Tibial artery (tissue), 4 donors: ENCODE measurements around the gene IQCE.

ENCODE experiments used
- DNase-seq, 2 donors: peaks; one replicate each; pipeline ENCODE4 v3.0.0-alpha.2; 2019
- H3K27ac ChIP-seq, 2 donors: fragments of 200-600 bp; sonication (generic) in 1 of 2; 1 replicate in 1 of 2; 2 replicates in 1 of 2; pipeline ENCODE4 v1.5.1; 2018 to 2019; ENCODE audit warnings: mild to moderate bottlenecking in 1 of 2
- H3K27me3 ChIP-seq, 2 donors: fragments of 200-600 bp; sonication (generic) in 1 of 2; one replicate each; pipeline versions ENCODE4 v1.5.1 to v1.6.0; 2016 to 2019
- H3K36me3 ChIP-seq, 3 donors: fragments of 200-600 bp; sonication (generic) in 2 of 3; one replicate each; pipeline ENCODE4 v1.5.1; 2016 to 2019; ENCODE audit warnings: mild to moderate bottlenecking in 2 of 3
- H3K4me1 ChIP-seq, 4 donors: fragments of 200-600 bp; sonication (generic) in 2 of 4; 1 replicate in 3 of 4; 2 replicates in 1 of 4; pipeline ENCODE4 v1.5.1; 2016 to 2019
- H3K4me3 ChIP-seq, 2 donors: fragments of 200-600 bp; sonication (generic) in 1 of 2; 1 replicate in 1 of 2; 2 replicates in 1 of 2; pipeline ENCODE4 v1.5.1; 2018 to 2019; ENCODE audit warnings: mild to moderate bottlenecking in 2 of 2
- H3K9me3 ChIP-seq, 3 donors: fragments of 200-600 bp; sonication (generic) in 1 of 3; one replicate each; pipeline ENCODE4 v1.5.1; 2016 to 2019
- CTCF ChIP-seq, 2 experiments: fragments of 200-600 bp in 1 of 2; fragments of 450-650 bp in 1 of 2; IDR thresholded peaks; one replicate each; pipeline ENCODE4 v1.5.1; 2017 to 2019; ENCODE audit warnings: antibody characterized with exemption in 2 of 2, mild to moderate bottlenecking in 1 of 2, moderate library complexity in 1 of 2
- intact Hi-C: fragments of 100-400 bp; cut with DNase I; formaldehyde crosslinking; loops from one replicate; pipeline ENCODE4 v1.15.0; 2023; ENCODE audit warnings: low total_unique reads

IQCE gene

GRCh38 chr7:2576742-2577491 is 18.1 kb downstream of the IQCE start:
- intact Hi-C loops = no loop called here
- no peaks in the 10 kb centered on the region for H3K9me3 ChIP-seq
- H3K27me3 ChIP-seq = no peaks in the 10 kb centered on the region
- no peak overlapping the region for H3K4me3 ChIP-seq
- H3K27ac ChIP-seq = no peak overlapping the region
- no peaks in the 10 kb centered on the region for H3K4me1 ChIP-seq
- TF ChIP-seq CTCF (IDR thresholded peaks at IDR 0.05) = no peak
- H3K36me3 ChIP-seq = peaks cover 11 to 53% (median 22%) of the 10 kb centered on the region in 3 donors
- no peak for DNase-seq

GRCh38 chr7:2577914-2578680 is 19.3 kb downstream of the IQCE start:
- Histone ChIP-seq H3K36me3 (peaks cover 11 to 48% (median 18%) of the 10 kb centered on the region in 3 donors), H3K27me3 (no peaks in the 10 kb centered on the region), H3K4me1 (no peaks in the 10 kb centered on the region), H3K9me3 (no peaks in the 10 kb centered on the region), H3K4me3 (no peak overlapping the region), H3K27ac (no peak overlapping the region)
- intact Hi-C loops = no loop called here
- DNase-seq = no peak
- no peak for TF ChIP-seq CTCF (IDR thresholded peaks at IDR 0.05)

- DNase-seq = no peak
- intact Hi-C loops = no loop called here
- H3K9me3 ChIP-seq = no peaks in the 10 kb centered on the region
- H3K27me3 ChIP-seq = no peaks in the 10 kb centered on the region
- H3K4me1 ChIP-seq = no peaks in the 10 kb centered on the region
- no peak overlapping the region for H3K27ac ChIP-seq
- TF ChIP-seq CTCF (IDR thresholded peaks at IDR 0.05) = no peak
- no peak overlapping the region for H3K4me3 ChIP-seq
- peaks cover 15 to 43% (median 21%) of the 10 kb centered on the region in 3 donors for H3K36me3 ChIP-seq
Observed at GRCh38 chr7:2580636-2581035, 21.9 kb downstream of the IQCE start.

- no peak overlapping the region for H3K27ac ChIP-seq
- H3K4me1 ChIP-seq = no peaks in the 10 kb centered on the region
- intact Hi-C loops = no loop called here
- H3K36me3 ChIP-seq = peaks cover 22 to 54% (median 34%) of the 10 kb centered on the region in 3 donors
- H3K9me3 ChIP-seq = no peaks in the 10 kb centered on the region
- H3K4me3 ChIP-seq = no peak overlapping the region
- TF ChIP-seq CTCF (IDR thresholded peaks at IDR 0.05) = no peak
- H3K27me3 ChIP-seq = no peaks in the 10 kb centered on the region
- no peak for DNase-seq
Observed at GRCh38 chr7:2582006-2582735, 23.4 kb downstream of the IQCE start.

GRCh38 chr7:2583798-2584580 is 25.2 kb downstream of the IQCE start:
- intact Hi-C loops = no loop called here
- Histone ChIP-seq H3K27ac (no peak overlapping the region), H3K4me1 (no peaks in the 10 kb centered on the region), H3K9me3 (no peaks in the 10 kb centered on the region), H3K4me3 (no peak overlapping the region), H3K27me3 (no peaks in the 10 kb centered on the region), H3K36me3 (peaks cover 25 to 54% (median 31%) of the 10 kb centered on the region in 3 donors)
- TF ChIP-seq CTCF (IDR thresholded peaks at IDR 0.05) = no peak
- no peak for DNase-seq
